SHP77 treated with DMSO at 0.1 percent for 48 hours (cell line): Measurements from ENCODE around the gene ROPN1L.
"Not testable (repeated sequence)": the region's sequence is repeated elsewhere in the genome, so short reads cannot be mapped to it uniquely, and the experiment has no call there.

Source experiments
- DNase-seq: peaks from one replicate; lab custom pipeline; 2025; lab: John Stamatoyannopoulos, UW

The ROPN1L gene

DNA sequence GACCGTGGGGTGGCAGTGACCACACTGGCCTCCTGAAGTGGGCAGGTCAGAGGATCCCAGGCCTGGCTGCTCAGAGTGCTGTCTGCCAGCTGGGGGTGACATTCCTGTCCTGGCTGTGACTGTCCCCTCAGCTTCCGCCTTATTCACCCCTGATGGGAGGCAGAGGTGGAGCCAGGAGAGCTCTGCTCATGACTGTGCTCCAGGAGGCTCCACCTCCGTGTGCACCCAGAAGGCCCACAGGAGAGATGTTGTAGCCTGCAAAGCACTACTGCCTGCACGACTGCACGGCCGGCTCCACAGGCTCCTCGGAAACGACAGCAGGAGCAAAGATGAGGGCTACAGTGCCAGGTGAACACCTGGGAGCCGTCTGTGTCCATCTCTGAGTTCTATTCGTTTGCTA, 60.9 kb downstream of the ROPN1L start:
- no peak for DNase-seq

DNA sequence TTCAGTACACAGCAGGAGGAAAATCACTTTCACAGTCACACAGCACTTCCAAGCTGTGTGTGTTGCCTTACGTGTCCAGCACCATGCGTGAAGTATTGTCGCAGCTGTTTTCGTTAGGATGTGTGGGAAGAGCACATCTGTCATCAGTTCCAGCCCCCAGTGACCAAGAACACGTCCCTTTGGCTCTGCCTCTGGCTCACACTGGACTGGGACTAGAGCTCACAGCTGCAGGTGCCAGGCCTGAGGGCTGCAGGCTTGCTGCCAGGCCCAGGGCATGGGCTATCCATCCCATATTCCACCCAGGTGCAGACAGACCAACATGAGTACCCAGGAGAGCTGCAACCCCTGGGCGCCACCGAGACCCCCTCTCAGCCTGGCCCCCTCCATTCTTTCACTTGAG, 61.6 kb downstream of the ROPN1L start:
- no peak for DNase-seq

DNA sequence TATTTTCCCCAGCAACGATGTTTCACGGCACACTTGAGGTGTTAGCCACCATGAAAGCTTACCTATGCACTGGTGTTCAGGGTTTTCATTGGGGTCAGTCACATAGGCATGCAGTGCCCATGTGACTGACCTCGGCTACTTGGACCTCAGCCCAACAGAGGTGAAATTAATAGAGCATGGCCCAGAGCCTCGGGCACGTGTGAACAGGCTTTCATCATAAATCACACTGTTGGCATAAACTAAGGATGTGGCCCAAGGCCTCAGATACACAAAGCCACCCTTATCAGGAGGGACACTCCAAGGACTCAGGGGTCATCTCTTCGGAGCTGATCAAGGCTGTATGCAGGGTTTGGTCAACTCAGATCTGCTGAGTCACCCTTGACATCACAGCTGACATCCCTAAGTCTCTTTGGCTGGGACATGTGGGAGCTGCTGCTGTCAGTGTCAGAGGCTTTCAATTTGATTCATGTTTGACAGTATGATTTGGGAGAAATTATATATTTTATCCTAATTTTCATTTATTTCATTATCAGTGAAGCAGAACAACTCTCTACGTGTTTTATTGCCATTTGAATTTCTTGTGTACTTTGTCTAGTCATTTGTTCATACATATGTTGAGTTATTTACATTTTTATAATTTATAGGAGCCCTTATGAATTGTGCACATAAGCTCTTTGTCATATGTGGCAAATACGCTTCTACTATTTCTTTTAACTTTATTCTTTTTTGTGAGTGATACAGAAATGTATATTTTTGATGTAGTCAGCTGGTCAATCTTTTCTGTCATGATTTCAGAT, 62.5 kb downstream of the ROPN1L start:
- DNase-seq: peak; percentile 91

DNA sequence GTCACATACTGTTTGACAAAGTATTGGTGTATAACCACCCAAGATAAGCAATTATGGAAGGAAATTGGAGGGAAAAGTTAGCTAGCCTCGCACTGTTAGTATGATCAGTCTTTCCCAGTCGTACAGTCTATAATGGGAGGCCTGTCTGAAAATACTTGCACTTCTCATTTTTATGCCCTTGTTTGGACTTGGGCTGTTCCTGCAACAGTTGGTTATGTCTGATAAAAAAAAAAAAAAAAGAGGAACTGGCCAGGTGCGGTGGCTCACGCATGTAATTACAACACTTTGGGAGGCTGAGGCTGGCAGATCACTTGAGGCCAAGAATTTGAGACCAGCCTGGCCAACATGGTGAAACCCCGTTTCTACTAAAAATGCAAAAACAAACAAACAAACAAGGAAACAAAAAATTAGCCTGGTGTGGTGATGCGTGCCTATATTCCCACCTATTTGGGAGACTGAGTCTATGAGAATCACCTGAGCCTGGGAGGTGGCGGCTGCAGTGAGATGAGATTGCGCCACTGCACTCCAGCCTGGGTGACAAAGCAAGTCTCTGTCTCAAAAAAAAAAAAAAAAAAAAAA, 63.9 kb downstream of the ROPN1L start:
- no peak for DNase-seq

DNA sequence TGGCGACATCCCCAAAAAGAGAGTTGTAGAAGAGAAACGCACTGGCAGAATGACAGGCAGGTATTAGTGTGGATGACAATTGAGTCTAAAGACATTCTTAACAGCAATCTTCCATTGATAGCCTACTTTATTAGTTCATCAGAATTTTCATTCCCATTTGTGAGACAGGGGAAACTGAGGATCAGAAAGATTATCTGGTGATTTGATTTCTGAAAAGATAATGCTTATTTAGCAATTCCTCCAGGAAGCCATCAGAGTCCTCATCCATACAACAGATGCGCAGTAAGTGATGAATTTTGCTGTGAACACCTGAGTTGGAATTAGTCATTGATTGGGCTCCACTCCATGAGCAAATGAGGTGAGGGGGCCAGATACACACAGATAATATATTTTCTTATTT, 64.9 kb downstream of the ROPN1L start:
- DNase-seq: no peak

DNA sequence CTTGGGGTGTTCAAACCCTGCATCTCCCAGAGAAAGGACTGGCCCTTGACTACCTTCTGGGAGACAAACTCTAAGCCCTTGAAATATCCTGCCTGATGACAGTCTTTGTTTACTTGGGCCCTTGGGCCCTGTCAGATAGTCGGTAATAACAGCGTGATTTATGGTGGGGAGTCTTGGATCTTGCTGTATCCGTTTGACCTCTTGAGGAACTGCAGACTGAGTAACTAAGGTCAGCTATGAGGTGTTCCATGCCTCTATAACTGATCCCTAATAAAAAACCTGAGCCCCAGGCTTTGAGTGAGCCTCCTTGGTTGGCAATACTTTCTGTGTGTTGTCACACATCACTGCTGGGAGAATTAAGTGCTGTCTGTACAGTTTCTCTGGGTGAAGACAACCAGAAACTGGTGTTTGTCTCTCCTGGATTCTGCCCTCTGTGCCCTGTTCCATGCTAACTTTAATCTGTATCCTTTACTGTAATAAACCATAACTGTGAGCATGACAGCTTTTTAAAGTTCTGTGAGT, 66.0 kb downstream of the ROPN1L start:
- DNase-seq: no peak

DNA sequence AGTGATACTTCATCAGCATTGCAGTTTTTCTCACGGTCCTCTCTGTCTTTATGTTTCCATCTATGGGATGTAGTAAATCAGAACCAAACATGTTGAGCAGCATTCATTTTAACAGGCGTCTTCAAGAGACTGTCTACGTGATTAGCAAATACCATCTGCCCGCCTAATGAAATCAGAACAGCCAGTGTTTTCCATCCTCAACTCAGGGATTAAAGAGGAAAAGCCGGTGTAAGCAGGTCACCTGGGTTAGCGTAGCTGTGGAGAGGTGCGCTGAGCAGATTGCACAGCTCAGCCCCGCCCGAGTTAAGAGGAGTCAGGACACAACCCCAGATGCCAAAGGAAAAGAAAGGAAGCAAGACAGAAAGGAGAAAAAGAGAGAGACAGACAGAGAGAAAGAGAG, 67.9 kb downstream of the ROPN1L start:
- no peak for DNase-seq

DNA sequence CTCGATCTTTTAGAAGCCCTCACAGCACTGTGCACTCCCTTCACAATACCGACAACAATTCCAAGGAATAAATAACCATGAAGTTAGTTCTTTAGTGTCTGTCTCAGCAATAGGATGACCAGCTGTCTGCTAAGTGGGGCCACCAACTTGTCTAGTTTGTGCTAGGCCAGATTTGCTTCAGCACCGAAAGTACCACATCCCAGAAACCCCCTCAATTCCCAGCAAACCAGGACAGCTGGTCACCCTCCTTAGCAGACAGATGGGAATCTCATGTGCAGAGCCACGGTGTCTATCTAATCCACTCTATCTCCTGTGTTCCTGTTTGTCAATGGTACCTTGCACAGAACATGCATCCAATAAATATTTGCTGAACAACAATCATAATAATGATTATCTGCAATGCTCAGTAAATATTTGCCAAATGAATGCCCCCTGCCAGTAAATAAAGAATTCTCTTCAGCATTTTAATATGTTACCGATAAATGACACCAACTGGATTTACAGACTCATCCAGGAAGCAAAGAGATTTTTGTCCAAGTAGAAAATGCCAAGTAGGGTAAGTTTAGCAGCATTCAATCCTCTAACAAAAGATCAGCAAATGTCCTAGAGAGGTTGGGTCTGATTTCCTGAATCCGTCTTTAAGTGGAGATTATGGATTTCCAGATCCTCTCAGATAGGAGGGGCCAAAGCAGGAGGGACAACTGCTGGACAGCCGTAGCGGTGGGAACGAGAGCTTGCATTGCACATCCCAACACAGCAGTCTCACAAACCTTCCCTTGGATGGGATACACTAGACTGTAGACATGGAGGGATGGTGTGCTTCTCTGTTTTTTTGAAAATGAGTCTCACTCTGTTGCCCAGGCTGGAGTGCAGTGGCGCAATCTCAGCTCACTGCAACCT, 70.3 kb downstream of the ROPN1L start:
- DNase-seq: no peak

DNA sequence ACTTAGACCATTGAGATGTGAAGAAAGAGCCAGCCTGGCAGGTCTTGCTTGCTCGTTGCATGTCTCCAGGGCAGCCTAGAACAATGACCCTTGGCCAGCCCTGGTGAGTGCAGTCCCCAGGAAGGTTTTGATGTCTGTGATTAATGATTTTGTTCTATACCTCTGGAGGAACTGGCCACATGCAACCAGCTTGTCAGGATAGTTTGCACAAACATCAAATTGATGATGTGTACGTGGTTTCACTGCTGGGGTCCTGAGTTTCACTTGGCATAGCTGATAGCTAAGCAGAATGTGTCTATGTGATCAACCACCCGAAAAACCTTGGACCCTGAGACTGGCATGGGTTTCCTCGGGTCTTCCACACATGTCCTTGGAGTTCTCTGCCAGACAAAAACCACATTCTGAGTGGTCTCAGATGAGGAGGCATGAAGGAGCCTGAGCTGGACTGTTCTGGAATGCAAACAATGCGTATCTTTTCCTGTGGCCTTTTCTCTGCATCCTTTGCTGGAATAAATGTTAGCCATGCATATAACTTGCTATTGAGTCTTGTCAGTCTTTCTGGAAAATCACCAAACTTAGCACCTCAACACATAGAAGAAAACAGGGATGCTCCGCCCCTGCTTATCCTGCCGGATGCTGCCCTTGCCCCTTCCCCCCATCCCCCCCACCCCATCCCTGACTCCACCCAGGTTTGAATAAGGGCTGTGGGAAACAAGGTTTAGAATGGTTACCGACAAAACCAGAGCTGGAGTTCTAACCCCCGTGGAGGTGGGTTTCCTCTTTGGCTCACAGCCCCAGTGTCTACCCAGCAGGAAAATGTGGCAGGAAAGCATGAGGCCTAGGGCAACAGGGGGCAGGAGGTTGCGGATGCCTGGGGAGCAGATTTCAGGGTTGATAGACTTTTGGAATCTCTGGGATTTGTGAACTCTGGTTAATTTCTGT, 72.1 kb downstream of the ROPN1L start:
- no peak for DNase-seq

DNA sequence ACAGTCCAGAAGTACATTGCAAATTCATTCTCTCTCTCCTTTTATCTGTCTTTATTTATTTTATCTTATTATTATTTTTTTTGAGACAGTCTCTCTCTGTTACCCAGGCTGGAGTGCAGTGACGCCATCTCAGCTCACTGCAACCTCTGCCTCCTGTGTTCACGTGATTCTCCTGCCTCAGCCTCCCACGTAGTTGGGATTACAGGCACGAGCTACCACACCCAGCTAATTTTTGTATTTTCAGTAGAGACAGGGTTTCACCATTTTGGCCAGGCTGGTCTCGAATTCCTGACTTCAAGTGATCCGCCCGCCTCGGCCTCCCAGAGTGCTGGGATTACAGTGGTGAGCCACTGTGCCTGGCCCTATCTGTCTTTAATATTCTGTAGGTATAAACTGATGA, 72.9 kb downstream of the ROPN1L start:
- not testable (repeated sequence) for DNase-seq
